Lower lobe of right lung (tissue), 2 donors: ENCODE results near the gene TREH. TPM values are rescaled to one million over a fixed set of nuclear protein-coding genes. Genes with fewer than 3 reads are reported as not detected.

Experiments
- ATAC-seq, 2 donors: fragments of 200-7000 bp; cut with Tn5 transposase; one replicate each; pipeline ENCODE4 v1.9.1; 2020 to 2022; ENCODE audit warnings: mild to moderate bottlenecking in 2 of 2, moderate library complexity in 2 of 2
- DNase-seq: peaks from one replicate; pipeline ENCODE4 v3.0.0-alpha.2; 2020
- H3K27ac ChIP-seq: fragments of 200-600 bp; one replicate; pipeline ENCODE4 v1.8.0; 2022
- H3K27me3 ChIP-seq: fragments of 200-600 bp; one replicate; pipeline ENCODE4 v1.8.0; 2022; ENCODE audit warnings: low read depth
- H3K36me3 ChIP-seq: fragments of 200-600 bp; one replicate; pipeline ENCODE4 v1.8.0; 2022; ENCODE audit warnings: mild to moderate bottlenecking
- H3K4me1 ChIP-seq: fragments of 200-600 bp; one replicate; pipeline ENCODE4 v1.8.0; 2022
- H3K4me3 ChIP-seq: fragments of 200-600 bp; one replicate; pipeline ENCODE4 v1.8.0; 2022; ENCODE audit warnings: mild to moderate bottlenecking
- H3K9me3 ChIP-seq: fragments of 200-600 bp; one replicate; pipeline ENCODE4 v1.8.0; 2022
- CTCF ChIP-seq: fragments of 200-600 bp; IDR thresholded peaks from one replicate; pipeline ENCODE4 v1.8.0; 2022; ENCODE audit warnings: antibody characterized with exemption, mild to moderate bottlenecking
- intact Hi-C: fragments of 100-400 bp; cut with DNase I; formaldehyde crosslinking; loops from one replicate; pipeline ENCODE4 v1.11.0; 2022
- total RNA-seq: library from RNA; stranded (reverse); fragmentation: NEBNext Ultra II Directional; extraction: Animal tissue kit (Norgen Biotek cat#: 25700); gene quantifications from one replicate; pipeline ENCODE4 v1.2.1, GENCODE V29; 2021
- donor health status: DM: no; HTN: yes; CAD: no; lungs with severe emphysema.

TREH gene
- total RNA-seq, 1 donor from 2014 or later = 0.30 TPM

GRCh38 chr11:118705791-118706545 lies 26.5 kb upstream of the TREH start:
- ATAC-seq (no peak), DNase-seq (no peak)
- intact Hi-C loops = no loop called here
- Histone ChIP-seq H3K27me3 (no peaks in the 10 kb centered on the region), H3K4me1 (peaks cover 6% of the 10 kb centered on the region), H3K9me3 (no peaks in the 10 kb centered on the region), H3K36me3 (no peaks in the 10 kb centered on the region), H3K4me3 (no peak overlapping the region), H3K27ac (no peak overlapping the region)
- TF ChIP-seq CTCF = no peak

GRCh38 chr11:118705111-118705741 lies 25.8 kb upstream of the TREH start:
- H3K9me3 ChIP-seq = no peaks in the 10 kb centered on the region
- no peak for TF ChIP-seq CTCF
- no peaks in the 10 kb centered on the region for H3K27me3 ChIP-seq
- DNase-seq (peak; percentile 63), ATAC-seq (peak; percentile 46 to 68)
- intact Hi-C loops = no loop called here
- H3K4me1 ChIP-seq = peaks cover 6% of the 10 kb centered on the region
- no peak overlapping the region for H3K4me3 ChIP-seq
- no peak overlapping the region for H3K27ac ChIP-seq
- H3K36me3 ChIP-seq = no peaks in the 10 kb centered on the region

GRCh38 chr11:118703563-118704106 lies 24.2 kb upstream of the TREH start:
- H3K27ac ChIP-seq = no peak overlapping the region
- ATAC-seq (peak; percentile 54 to 78), DNase-seq (no peak)
- no peak for TF ChIP-seq CTCF
- H3K27me3 ChIP-seq = no peaks in the 10 kb centered on the region
- H3K4me1 ChIP-seq = peaks cover 6% of the 10 kb centered on the region
- intact Hi-C loops = no loop called here
- H3K9me3 ChIP-seq = no peaks in the 10 kb centered on the region
- no peak overlapping the region for H3K4me3 ChIP-seq
- H3K36me3 ChIP-seq = no peaks in the 10 kb centered on the region

- H3K27ac ChIP-seq = no peak overlapping the region
- no peak for DNase-seq
- no peak for TF ChIP-seq CTCF
- H3K4me1 ChIP-seq = no peaks in the 10 kb centered on the region
- H3K4me3 ChIP-seq = no peak overlapping the region
- ATAC-seq = peak; percentile 31 to 50
- no peaks in the 10 kb centered on the region for H3K27me3 ChIP-seq
- H3K9me3 ChIP-seq = no peaks in the 10 kb centered on the region
- no peaks in the 10 kb centered on the region for H3K36me3 ChIP-seq
- intact Hi-C loops = no loop called here
Observed at GRCh38 chr11:118699506-118700220, 20.2 kb upstream of the TREH start.

- TF ChIP-seq CTCF = no peak
- no peak for DNase-seq
- Histone ChIP-seq H3K9me3 (no peaks in the 10 kb centered on the region), H3K27me3 (no peaks in the 10 kb centered on the region), H3K4me3 (no peak overlapping the region), H3K36me3 (no peaks in the 10 kb centered on the region), H3K4me1 (peaks cover 5% of the 10 kb centered on the region), H3K27ac (no peak overlapping the region)
- intact Hi-C loops = no loop called here
- no peak for ATAC-seq
Observed at GRCh38 chr11:118697346-118697745, 17.9 kb upstream of the TREH start.
